Endothelial cell of umbilical vein (primary cell): ENCODE measurements around the gene PCDH9. TPM values are rescaled to one million over a fixed set of nuclear protein-coding genes. Genes with fewer than 3 reads are reported as not detected.
A peak's percentile ranks its signal among the peaks of the same experiment; 100 is the strongest.

Source experiments
- BruUV-seq: library from RNA; stranded (reverse); fragments of 400-500 nt; replicated peaks from 2 replicates; lab custom pipeline; 2021; lab: Mats Ljungman, UMichigan
- CTCF ChIA-PET: fragments of 300-600, 350-600 bp; sonication (Branson Sonifier 250); formaldehyde crosslinking; loops from one replicate; lab custom pipeline; 2021; ENCODE audit warnings: antibody characterized with exemption, inconsistent platforms; lab: Charles Lee
- POLR2A ChIA-PET: fragments of 300-600, 350-600 bp; sonication (Branson Sonifier 250); formaldehyde crosslinking; loops from one replicate; lab custom pipeline; 2021; ENCODE audit warnings: antibody characterized with exemption, inconsistent platforms; lab: Charles Lee
- DNase-seq: peaks from one replicate; pipeline ENCODE4 v3.0.0-alpha.2; 2011; ENCODE audit warnings: low read depth, low spot score
- FAIRE-seq: peaks from 2 replicates; lab custom pipeline; 2011; peaks lifted over from hg19 to GRCh38; lab: Jason Lieb, UNC
- H2AFZ ChIP-seq: 2 replicates; pipeline ENCODE4 v1.6.0; 2012; ENCODE audit warnings: low read depth, low read length, control low read depth, inconsistent platforms
- H3K27ac ChIP-seq: 2 replicates; pipeline ENCODE4 v1.5.1; 2011; ENCODE audit warnings: low read depth, mild to moderate bottlenecking, control low read depth, low read length, moderate library complexity; ENCODE audit not compliant: insufficient read depth
- H3K27me3 ChIP-seq, 2 experiments: 2 replicates each; pipeline versions ENCODE4 v1.6.0 to v1.6.1; 2011; ENCODE audit warnings: low read length in 2 of 2, mixed read lengths in 1 of 2; ENCODE audit not compliant: control insufficient read depth in 2 of 2, insufficient read depth in 2 of 2
- H3K36me3 ChIP-seq, 2 experiments: 2 replicates in 1 of 2; 3 replicates in 1 of 2; pipeline ENCODE4 v1.5.1; 2011; ENCODE audit warnings: low read length in 2 of 2, mild to moderate bottlenecking in 1 of 2, moderate library complexity in 1 of 2; ENCODE audit not compliant: control insufficient read depth in 2 of 2, insufficient read depth in 2 of 2; ENCODE audit errors: extremely low read depth in 1 of 2
- H3K4me1 ChIP-seq: 3 replicates; pipeline ENCODE4 v1.5.1; 2011; ENCODE audit warnings: mild to moderate bottlenecking, low read length; ENCODE audit not compliant: control insufficient read depth, insufficient read depth; ENCODE audit errors: extremely low read depth
- H3K4me2 ChIP-seq: 2 replicates; pipeline ENCODE4 v1.6.1; 2011; ENCODE audit warnings: low read length, control low read depth, mixed read lengths; ENCODE audit not compliant: insufficient read depth
- H3K4me3 ChIP-seq, 3 experiments: fragments of 200-600 bp in 1 of 3; sonication (generic), shearing (Covaris generic) in 1 of 3; replicated peaks in 1 of 3; 2 replicates each; pipeline ENCODE4 v1.5.1; 2011 to 2016; ENCODE audit warnings: control low read depth in 3 of 3, low read length in 3 of 3, mild to moderate bottlenecking in 2 of 3, inconsistent platforms in 1 of 3, low read depth in 1 of 3, moderate library complexity in 1 of 3; ENCODE audit not compliant: insufficient read depth in 1 of 3
- H3K79me2 ChIP-seq: 2 replicates; pipeline ENCODE4 v1.6.0; 2012; ENCODE audit warnings: low read length, inconsistent platforms; ENCODE audit not compliant: control insufficient read depth, insufficient read depth
- H3K9ac ChIP-seq: replicated peaks from 2 replicates; pipeline ENCODE3; 2011; ENCODE audit warnings: low read length, control low read depth; ENCODE audit not compliant: insufficient read depth; ENCODE audit errors: extremely low read depth
- H3K9me1 ChIP-seq: replicated peaks from 3 replicates; pipeline ENCODE4 v1.6.0; 2011; ENCODE audit warnings: mild to moderate bottlenecking, low read length; ENCODE audit not compliant: control insufficient read depth, insufficient read depth; ENCODE audit errors: extremely low read depth
- H3K9me3 ChIP-seq: replicated peaks from 2 replicates; pipeline ENCODE4 v1.5.1; 2012; ENCODE audit warnings: low read length, inconsistent platforms; ENCODE audit not compliant: control insufficient read depth, insufficient read depth
- H4K20me1 ChIP-seq: replicated peaks from 2 replicates; pipeline ENCODE3; 2011; ENCODE audit warnings: mild to moderate bottlenecking, low read length; ENCODE audit not compliant: control insufficient read depth, insufficient read depth; ENCODE audit errors: extremely low read depth
- EZH2 ChIP-seq: IDR thresholded peaks from 2 replicates; pipeline ENCODE4 v1.6.1; 2012; ENCODE audit warnings: borderline replicate concordance, low read depth, mild to moderate bottlenecking, moderate library complexity, low read length, inconsistent platforms; ENCODE audit not compliant: severe bottlenecking
- FOS ChIP-seq: IDR thresholded peaks from 2 replicates; pipeline ENCODE4 v1.6.1; 2011; ENCODE audit warnings: mild to moderate bottlenecking, low read length, moderate library complexity, borderline replicate concordance; ENCODE audit not compliant: insufficient read depth
- GATA2 ChIP-seq: IDR thresholded peaks from 2 replicates; pipeline ENCODE4 v1.7.0; 2011; ENCODE audit warnings: low read depth, mild to moderate bottlenecking, moderate library complexity, mixed read lengths, low read length; ENCODE audit not compliant: insufficient read length, insufficient read depth
- JUN ChIP-seq: IDR thresholded peaks from 2 replicates; pipeline ENCODE4 v1.6.1; 2011; ENCODE audit warnings: borderline replicate concordance, low read depth; ENCODE audit not compliant: insufficient read length, insufficient read depth
- MYC ChIP-seq: IDR thresholded peaks from one replicate; pipeline ENCODE4 v1.6.1; 2011; ENCODE audit warnings: mild to moderate bottlenecking, low read depth, low read length
- POLR2A ChIP-seq: IDR thresholded peaks from 2 replicates; pipeline ENCODE4 v1.6.1; 2012; ENCODE audit warnings: low read depth, mild to moderate bottlenecking, control low read depth, low read length
- POLR2AphosphoS5 ChIP-seq: IDR thresholded peaks from 2 replicates; pipeline ENCODE4 v1.6.1; 2012; ENCODE audit warnings: low read depth, mild to moderate bottlenecking, control low read depth, low read length, moderate library complexity; ENCODE audit not compliant: insufficient read depth
- dilution Hi-C: fragments of 300-500 bp; cut with MboI; formaldehyde crosslinking; loops from one replicate; pipeline ENCODE4 v1.15.0; 2019; ENCODE audit warnings: low sequenced_read_pairs; ENCODE audit not compliant: extremely low pct_ligation_motif_present
- intact Hi-C: fragments of 100-400 bp; cut with micrococcal nuclease; formaldehyde crosslinking; loops from one replicate; pipeline ENCODE4 v1.10.0; 2022
- polyA plus RNA-seq, 4 experiments: library from polyadenylated mRNA; depleted of rRNA in 3 of 4; stranded (reverse) in 3 of 4; unstranded in 1 of 4; fragments of >200 nt; gene quantifications; 2 replicates each; pipeline versions ENCODE4 v1.2.1 to v1.2.3, GENCODE V29; 2011 to 2012; ENCODE audit warnings: missing spikeins in 1 of 4
- total RNA-seq: library from RNA; stranded (reverse); gene quantifications from 2 replicates; pipeline ENCODE4 v1.2.3, GENCODE V29; 2021
- TF ChIP-seq, protein P1 (sequence below), 2 donors: IDR thresholded peaks; 1 replicate in 1 of 2; 2 replicates in 1 of 2; pipeline ENCODE4 v1.5.1; 2011; ENCODE audit warnings: low read length in 2 of 2, mild to moderate bottlenecking in 2 of 2, moderate library complexity in 2 of 2, control low read depth in 1 of 2, inconsistent platforms in 1 of 2, low read depth in 1 of 2; ENCODE audit not compliant: insufficient read depth in 1 of 2; ENCODE audit errors: extremely low read depth in 1 of 2
- TF ChIP-seq, protein P2 (sequence below): IDR thresholded peaks from 2 replicates; pipeline ENCODE4 v1.6.1; 2011; ENCODE audit not compliant: insufficient read depth, insufficient read length

PCDH9 gene
- total and polyA plus RNA-seq, 2 donors (not counting 3 experiments of a cell fraction or from before 2014, with no cell fraction given): 1.1 to 5.2 TPM

DNA sequence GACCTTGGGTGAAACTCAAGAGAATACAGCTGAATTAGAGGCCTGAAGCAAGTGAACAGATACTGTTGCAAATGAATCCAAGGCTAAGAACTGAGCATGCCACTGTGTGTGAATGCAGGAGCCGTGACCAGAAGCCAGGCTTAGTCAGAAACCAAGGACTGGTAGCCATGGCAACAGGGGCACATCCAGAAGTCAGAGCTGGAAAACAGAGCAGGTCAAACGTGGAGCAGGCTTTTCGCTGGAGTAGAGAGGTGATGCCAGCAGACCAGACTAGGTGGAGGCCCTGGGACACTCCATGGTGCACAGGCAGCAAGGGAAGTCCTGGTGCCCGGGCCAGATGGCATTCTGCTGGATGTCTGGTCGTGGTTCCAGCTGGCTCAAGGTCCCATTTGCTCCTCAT, 564.1 kb downstream of the PCDH9 start:
- ChIA-PET CTCF (interaction anchor here (2.1 kb wide), 1 partner anchor 9 kb away, joined by 5 read pairs; no protein-coding TSS in a partner anchor), POLR2A (no interaction called here)
- intact Hi-C loops: no loop called here
- BruUV-seq: no TSS peak
- no peak overlapping the region for H3K27ac ChIP-seq
- dilution Hi-C loops: no loop called here
- no peaks in the 10 kb centered on the region for H3K9me3 ChIP-seq
- H3K9me1 ChIP-seq: no peaks in the 10 kb centered on the region
- H3K9ac ChIP-seq: no peak overlapping the region
- H4K20me1 ChIP-seq: no peaks in the 10 kb centered on the region
- peaks cover 2% of the 10 kb centered on the region for H3K4me1 ChIP-seq
- H2AFZ ChIP-seq: peak overlapping the region; percentile 38
- no peak for FAIRE-seq
- no peak overlapping the region for H3K4me2 ChIP-seq
- H3K36me3 ChIP-seq: no peaks in the 10 kb centered on the region
- no peak overlapping the region for H3K4me3 ChIP-seq
- peak; percentile 14 for DNase-seq
- H3K27me3 ChIP-seq: no peaks in the 10 kb centered on the region
- TF ChIP-seq MYC (no peak), GATA2 (no peak), FOS (no peak), POLR2A (no peak), EZH2 (no peak), POLR2AphosphoS5 (no peak), JUN (no peak)
- TF ChIP-seq, protein P1, sequence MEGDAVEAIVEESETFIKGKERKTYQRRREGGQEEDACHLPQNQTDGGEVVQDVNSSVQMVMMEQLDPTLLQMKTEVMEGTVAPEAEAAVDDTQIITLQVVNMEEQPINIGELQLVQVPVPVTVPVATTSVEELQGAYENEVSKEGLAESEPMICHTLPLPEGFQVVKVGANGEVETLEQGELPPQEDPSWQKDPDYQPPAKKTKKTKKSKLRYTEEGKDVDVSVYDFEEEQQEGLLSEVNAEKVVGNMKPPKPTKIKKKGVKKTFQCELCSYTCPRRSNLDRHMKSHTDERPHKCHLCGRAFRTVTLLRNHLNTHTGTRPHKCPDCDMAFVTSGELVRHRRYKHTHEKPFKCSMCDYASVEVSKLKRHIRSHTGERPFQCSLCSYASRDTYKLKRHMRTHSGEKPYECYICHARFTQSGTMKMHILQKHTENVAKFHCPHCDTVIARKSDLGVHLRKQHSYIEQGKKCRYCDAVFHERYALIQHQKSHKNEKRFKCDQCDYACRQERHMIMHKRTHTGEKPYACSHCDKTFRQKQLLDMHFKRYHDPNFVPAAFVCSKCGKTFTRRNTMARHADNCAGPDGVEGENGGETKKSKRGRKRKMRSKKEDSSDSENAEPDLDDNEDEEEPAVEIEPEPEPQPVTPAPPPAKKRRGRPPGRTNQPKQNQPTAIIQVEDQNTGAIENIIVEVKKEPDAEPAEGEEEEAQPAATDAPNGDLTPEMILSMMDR (IDR thresholded peaks at IDR 0.05; ENCODE audit: extremely low read depth in 1 of 2, insufficient read depth in 1 of 2, low read depth in 1 of 2, low read length in 2 of 2): no peak
- TF ChIP-seq, protein P2, sequence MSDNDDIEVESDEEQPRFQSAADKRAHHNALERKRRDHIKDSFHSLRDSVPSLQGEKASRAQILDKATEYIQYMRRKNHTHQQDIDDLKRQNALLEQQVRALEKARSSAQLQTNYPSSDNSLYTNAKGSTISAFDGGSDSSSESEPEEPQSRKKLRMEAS: no peak
- H3K79me2 ChIP-seq: no peaks in the 10 kb centered on the region
